LNCAP (cell line): ENCODE data around the gene IGF2.

Experiments used
- TF ChIP-seq, protein P1 (sequence below): fragments of 450-650 bp; IDR thresholded peaks from 2 replicates; pipeline ENCODE4 v1.5.1; 2017; ENCODE audit warnings: mild to moderate bottlenecking

IGF2 gene

DNA sequence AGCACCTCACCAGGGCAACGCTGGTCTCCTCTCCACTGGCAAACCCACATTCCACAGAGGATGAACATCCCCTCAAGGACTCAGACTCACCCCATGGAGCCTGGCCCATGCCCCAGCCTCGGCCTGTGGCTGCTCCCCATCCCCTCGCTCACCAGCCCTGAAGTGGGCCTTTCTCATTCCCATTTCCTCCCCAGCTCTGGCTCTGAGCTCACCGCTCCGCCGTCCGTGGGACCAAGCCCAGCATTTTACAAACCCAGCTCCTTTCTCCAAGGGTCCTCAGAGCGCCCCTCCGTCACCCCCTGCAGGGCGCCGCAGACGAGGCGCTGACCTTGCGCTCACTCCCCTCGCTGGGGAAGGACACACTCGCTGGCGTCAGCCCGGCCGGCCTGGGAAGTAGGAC, 6.9 kb upstream of the IGF2 start:
- TF ChIP-seq, protein P1, sequence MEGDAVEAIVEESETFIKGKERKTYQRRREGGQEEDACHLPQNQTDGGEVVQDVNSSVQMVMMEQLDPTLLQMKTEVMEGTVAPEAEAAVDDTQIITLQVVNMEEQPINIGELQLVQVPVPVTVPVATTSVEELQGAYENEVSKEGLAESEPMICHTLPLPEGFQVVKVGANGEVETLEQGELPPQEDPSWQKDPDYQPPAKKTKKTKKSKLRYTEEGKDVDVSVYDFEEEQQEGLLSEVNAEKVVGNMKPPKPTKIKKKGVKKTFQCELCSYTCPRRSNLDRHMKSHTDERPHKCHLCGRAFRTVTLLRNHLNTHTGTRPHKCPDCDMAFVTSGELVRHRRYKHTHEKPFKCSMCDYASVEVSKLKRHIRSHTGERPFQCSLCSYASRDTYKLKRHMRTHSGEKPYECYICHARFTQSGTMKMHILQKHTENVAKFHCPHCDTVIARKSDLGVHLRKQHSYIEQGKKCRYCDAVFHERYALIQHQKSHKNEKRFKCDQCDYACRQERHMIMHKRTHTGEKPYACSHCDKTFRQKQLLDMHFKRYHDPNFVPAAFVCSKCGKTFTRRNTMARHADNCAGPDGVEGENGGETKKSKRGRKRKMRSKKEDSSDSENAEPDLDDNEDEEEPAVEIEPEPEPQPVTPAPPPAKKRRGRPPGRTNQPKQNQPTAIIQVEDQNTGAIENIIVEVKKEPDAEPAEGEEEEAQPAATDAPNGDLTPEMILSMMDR, result no peak

DNA sequence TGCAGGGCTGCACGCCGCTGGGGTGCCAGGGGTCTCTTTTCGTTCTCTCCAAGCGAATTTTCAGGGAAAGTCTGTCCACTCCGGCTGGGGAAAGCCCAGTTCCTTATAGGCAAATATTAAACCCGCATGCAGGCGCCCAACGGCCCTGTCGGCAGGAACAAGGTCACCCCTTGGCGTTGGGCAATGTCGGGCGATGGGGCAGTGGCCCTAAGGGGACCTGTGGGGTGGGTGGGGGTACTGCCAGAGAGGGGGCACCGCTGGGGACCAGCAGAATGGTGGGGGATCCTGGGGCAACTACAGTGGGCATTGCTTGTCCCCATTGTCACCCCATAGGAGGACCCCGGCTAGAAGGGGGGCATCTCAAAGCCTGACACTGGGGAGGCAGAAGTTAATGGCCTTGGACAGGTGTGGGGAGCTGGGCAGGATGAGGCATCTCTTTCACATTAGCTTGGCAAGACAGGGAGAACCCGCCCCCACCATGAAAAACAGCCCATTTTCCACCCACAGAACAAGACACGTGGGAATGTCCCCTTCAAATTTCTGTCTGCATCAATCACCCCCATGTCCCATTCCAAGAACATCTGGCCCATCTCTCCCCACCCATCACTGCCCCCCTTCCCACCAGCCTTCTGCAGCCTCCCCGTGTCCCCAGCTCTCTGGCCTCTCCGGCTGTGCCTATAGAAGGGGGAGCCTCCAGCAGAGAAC, 5.5 kb upstream of the IGF2 start:
- TF ChIP-seq, protein P1, result no peak

GRCh38 chr11:2143799-2144543, 4.8 kb upstream of the IGF2 start:
- TF ChIP-seq, protein P1, result no peak

- TF ChIP-seq, protein P1, result no peak
Measured at GRCh38 chr11:2143477-2143798, 4.2 kb upstream of the IGF2 start.

DNA sequence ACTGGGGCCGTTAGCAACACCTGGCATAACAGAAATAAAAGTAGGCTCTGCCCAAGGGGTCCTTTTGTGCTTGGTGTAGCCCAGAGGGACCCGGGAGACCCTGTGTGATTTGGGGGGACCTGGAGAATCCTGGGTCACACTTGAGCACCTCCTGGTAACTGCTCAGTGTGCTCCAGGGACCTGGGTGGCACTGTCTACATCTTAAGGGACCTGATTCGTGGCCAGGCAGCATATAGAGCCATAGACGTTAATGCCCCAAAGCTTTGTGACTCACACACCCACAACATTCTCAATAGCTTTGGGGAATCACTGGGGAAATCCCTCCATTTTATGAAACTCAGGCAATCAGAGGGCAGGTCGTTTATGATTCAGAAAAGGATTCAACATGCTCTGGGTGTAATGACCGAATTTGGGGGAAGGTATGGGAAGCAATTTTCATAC, 3.6 kb upstream of the IGF2 start:
- TF ChIP-seq, protein P1, result no peak

- TF ChIP-seq, protein P1, result no peak
Measured at GRCh38 chr11:2142300-2142759, 3.1 kb upstream of the IGF2 start.

GRCh38 chr11:2140411-2141400, 1.5 kb upstream of the IGF2 start:
- TF ChIP-seq, protein P1, result no peak
